Adipose tissue (tissue), 3 donors: Measurements from ENCODE around the gene AGBL1. TPM values are rescaled to one million over a fixed set of nuclear protein-coding genes. Genes with fewer than 3 reads are reported as not detected.

ENCODE experiments used
- H3K27ac ChIP-seq: one replicate; pipeline ENCODE4 v1.5.1; 2013; ENCODE audit warnings: low read depth, low read length
- WGBS, 3 donors: extraction: QIAGEN DNeasy Blood & Tissue Kit; methylation state at CpG; one replicate each; pipeline ENCODE4 v1.1.7; 2013; 5-methylcytosine and 5-hydroxymethylcytosine counted together
- polyA plus RNA-seq, 3 donors: library from polyadenylated mRNA; stranded (reverse); fragments of 200-250 nt; gene quantifications; one replicate each; pipeline ENCODE4 v1.2.3, GENCODE V29; 2013
- donor health status: healthy with polysubstance abuse.
- donor health status: Bipolar disorder and iron deficiency.
- donor health status: healthy.

Gene AGBL1
- polyA plus RNA-seq, 3 donors: not detected

- no peak overlapping the region for H3K27ac ChIP-seq
- 61 to 68% (median 63%) methylated on average over 6 of the region's 6 CpGs for WGBS, 3 donors
Measured at GRCh38 chr15:86157606-86158293, 78.1 kb downstream of the AGBL1 start.

- WGBS, 3 donors: 73 to 84% (median 74%) methylated on average over 3 of the region's 3 CpGs
- no peak overlapping the region for H3K27ac ChIP-seq
Measured at GRCh38 chr15:86159468-86159867, 79.8 kb downstream of the AGBL1 start.

DNA sequence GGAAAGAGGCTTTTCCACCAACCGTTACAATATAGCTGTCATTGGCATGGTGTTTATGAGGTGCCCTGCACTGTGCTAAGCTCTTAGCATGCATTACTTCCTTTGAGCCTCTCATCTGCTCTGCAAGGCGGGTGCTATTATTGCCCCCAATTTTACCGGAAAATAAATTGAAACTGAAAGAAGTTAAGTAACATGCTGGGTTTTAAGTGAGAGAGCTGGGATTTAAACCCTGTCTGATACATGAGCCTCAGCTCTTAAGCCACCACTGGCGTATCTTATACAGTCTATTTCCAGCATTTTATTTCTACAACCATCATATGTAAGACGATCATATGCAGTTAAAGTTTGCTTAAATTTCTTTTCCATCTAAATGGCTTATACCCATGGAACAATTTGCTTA lies 81.6 kb downstream of the AGBL1 start:
- no peak overlapping the region for H3K27ac ChIP-seq
- whole genome bisulfite sequencing, 3 donors: 66 to 84% (median 74%) methylated on average over 5 of the region's 5 CpGs

GRCh38 chr15:86162172-86162591 lies 82.5 kb downstream of the AGBL1 start:
- no peak overlapping the region for H3K27ac ChIP-seq
- WGBS, 3 donors: 73 to 93% (median 89%) methylated on average over 2 of the region's 2 CpGs

GRCh38 chr15:86162641-86163040 lies 83.0 kb downstream of the AGBL1 start:
- H3K27ac ChIP-seq: no peak overlapping the region
- WGBS, 3 donors: 51 to 86% (median 82%) methylated on average over 2 of the region's 2 CpGs

DNA sequence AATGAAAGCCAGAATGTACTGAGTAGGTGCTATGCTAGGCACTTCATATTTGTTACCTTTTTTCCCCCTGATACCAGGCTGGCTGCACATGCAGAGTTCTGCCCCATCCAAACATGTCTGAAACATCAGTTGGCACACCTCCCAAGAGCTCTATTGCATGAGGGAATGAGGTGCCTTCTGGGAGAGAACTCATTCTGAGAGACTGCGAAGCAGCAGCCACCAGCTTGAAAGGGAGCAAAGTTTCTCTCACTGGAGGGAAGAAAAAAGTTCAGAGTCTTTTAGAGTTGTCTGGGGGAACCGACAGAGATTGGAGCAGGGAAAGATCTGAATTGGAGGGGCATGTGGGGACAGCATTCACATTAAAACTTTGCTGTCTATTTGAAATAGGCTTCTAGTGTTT lies 84.1 kb downstream of the AGBL1 start:
- H3K27ac ChIP-seq: no peak overlapping the region
- 34 to 56% (median 54%) methylated on average over 2 of the region's 2 CpGs for WGBS, 3 donors

DNA sequence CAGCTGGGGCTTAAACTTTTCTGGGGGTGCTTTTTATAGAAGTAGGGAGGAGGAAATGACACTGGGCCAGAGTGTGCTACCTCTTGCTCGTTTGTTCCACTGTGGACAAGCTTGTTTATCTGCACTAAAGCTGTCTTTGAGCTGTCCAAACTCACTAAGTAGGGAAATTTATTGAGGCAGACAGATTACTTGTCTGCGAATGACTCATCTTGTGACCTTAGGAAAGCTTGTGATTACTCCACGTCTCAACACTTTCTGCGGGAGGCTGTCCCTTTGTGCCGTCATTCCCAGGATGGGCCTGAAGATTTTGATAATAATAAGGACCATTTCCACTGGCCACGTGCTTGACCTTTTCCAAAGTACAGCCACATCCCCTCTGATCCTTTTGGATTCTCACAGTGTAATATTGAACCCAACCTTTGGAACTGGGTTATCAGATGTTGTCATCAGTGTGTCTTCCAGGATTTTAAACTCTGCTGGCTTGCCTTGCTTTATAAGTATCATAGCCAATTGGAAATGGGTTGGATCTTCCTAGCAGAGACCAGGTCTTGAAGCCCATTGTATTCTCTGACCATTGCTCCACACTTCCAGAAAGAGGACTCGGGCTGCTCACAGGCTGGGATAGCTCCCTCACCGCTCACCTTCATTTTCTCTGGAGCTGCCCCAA lies 84.7 kb downstream of the AGBL1 start:
- 27 to 37% (median 33%) methylated on average over 8 of the region's 8 CpGs for WGBS, 3 donors
- no peak overlapping the region for H3K27ac ChIP-seq

GRCh38 chr15:86165265-86166211 lies 85.9 kb downstream of the AGBL1 start:
- 44 to 61% (median 54%) methylated on average over 5 of the region's 5 CpGs for WGBS, 3 donors
- no peak overlapping the region for H3K27ac ChIP-seq

- H3K27ac ChIP-seq: no peak overlapping the region
Measured at GRCh38 chr15:86167841-86168240, 88.2 kb downstream of the AGBL1 start.

GRCh38 chr15:86178845-86179244 lies 99.2 kb downstream of the AGBL1 start:
- WGBS, 3 donors: 40 to 50% (median 48%) methylated on average over 2 of the region's 2 CpGs

GRCh38 chr15:86183596-86184491 lies 104.2 kb downstream of the AGBL1 start:
- WGBS, 3 donors: 61 to 78% (median 72%) methylated on average over 6 of the region's 6 CpGs
- H3K27ac ChIP-seq: no peak overlapping the region

More at GRCh38 chr15:86178845-86179244, 99.2 kb downstream of the AGBL1 start:
- no peak overlapping the region for H3K27ac ChIP-seq

GRCh38 chr15:86193716-86194380 lies 114.2 kb downstream of the AGBL1 start:
- H3K27ac ChIP-seq: no peak overlapping the region
- WGBS, 3 donors: 44 to 62% (median 48%) methylated on average over 11 of the region's 11 CpGs

DNA sequence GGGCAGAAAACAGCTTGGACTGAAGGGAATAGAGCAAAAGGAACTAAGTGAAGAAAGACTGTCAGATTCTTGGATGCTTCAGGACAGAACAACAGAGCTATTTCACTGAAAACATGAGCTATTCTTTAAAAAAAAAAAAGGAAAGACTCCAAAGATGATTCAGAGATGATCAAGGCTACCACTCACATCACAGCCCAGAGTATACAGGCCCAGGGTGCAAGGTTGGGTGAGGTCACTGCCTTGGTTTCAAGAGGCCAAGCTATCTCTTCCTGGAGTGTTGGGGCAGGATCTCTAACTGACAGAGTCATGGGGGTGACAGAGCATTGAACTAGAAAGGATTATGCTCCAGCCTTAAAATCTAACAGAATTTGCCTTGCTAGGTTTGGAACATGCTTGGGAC lies 118.1 kb downstream of the AGBL1 start:
- H3K27ac ChIP-seq: no peak overlapping the region

DNA sequence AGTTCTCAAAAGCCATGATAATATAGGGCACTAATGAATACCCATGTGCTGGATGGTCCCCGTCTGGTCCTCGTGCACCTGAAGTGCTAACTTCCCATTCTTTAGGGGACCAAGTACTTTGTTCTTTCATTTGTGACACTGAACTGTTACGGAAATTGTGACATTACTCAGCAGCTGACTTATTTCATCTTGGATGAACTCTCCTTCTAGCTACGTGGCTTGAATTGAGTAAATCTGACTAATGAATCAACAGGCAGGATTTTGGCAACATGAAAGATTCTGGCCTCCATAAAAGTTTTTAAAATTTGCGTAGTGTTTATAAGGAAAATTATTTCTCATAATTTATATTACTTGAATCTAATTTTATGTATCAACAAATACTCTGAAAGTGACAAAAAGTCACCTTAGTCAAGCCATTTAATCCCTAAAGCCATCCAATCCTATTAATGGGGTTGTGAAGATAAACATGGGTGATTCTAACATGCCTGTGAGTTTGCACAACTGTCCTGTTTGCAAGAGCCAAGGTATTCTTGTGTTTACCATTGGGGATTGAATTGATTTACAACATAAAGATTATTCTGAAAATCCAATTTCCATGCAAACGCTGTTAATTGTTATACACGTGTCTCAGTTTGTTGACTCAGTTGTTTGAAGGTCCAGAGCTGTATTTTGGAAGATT lies 119.9 kb downstream of the AGBL1 start:
- WGBS, 3 donors: 49 to 64% (median 54%) methylated on average over 7 of the region's 7 CpGs
- no peak overlapping the region for H3K27ac ChIP-seq

DNA sequence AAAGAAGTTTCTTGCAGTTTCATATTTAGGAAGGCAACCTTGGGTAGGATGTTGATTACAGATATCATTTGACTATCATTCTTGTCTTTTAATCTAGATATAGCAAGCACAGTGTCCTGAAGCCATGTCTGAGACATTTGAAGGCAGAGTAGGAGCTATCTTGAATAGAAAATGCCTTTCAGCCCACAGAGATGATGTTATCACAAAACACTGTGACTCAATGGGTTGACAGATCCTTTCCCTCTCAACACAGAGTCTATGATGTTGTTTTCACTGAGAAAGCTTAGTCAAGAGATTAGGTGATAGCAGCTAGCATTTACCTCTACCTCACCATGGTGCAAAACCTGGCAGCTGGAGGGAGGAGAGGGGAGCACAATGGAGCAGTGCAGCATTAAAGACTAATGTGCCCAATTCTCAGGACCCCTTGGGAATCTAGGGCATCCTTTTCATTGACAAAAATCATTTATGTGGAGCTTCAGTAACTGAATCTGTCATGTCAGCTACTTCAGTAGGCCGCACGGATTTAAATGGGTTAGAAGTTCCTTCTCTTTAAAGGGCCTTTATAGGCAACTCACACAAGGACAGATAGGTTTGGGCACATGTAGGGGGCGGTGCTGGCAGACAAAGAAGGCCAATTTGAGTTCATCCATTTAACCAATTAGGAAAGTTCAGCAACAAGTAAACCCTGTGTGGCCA lies 121.8 kb downstream of the AGBL1 start:
- WGBS, 3 donors: 73 to 92% (median 84%) methylated on average over 3 of the region's 3 CpGs
- H3K27ac ChIP-seq: no peak overlapping the region

- no peak overlapping the region for H3K27ac ChIP-seq
- WGBS, 3 donors: 41 to 60% (median 52%) methylated on average over 2 of the region's 2 CpGs
Measured at GRCh38 chr15:86203462-86203861, 123.8 kb downstream of the AGBL1 start.

GRCh38 chr15:86205096-86205495 lies 125.4 kb downstream of the AGBL1 start:
- 53 to 69% (median 61%) methylated on average over 2 of the region's 2 CpGs for WGBS, 3 donors
- no peak overlapping the region for H3K27ac ChIP-seq
